Glomerular endothelial cell (primary cell): ENCODE data around the gene AADACL4. TPM values are rescaled to one million over a fixed set of nuclear protein-coding genes. Genes with fewer than 3 reads are reported as not detected.
A peak's percentile ranks its signal among the peaks of the same experiment; 100 is the strongest.
"Not testable (repeated sequence)": the region's sequence is repeated elsewhere in the genome, so short reads cannot be mapped to it uniquely, and the experiment has no call there.

Experiments used
- DNase-seq: peaks from one replicate; pipeline ENCODE4 v3.0.0-alpha.2; 2011; ENCODE audit warnings: low read depth, low spot score; ENCODE audit errors: extremely low read depth
- total RNA-seq: library from RNA; depleted of rRNA; stranded (reverse); fragments of >200 nt; gene quantifications from 2 replicates; pipeline ENCODE4 v1.2.3, GENCODE V29; 2015

Gene AADACL4
- total RNA-seq, 1 donor from 2014 or later: not detected

DNA sequence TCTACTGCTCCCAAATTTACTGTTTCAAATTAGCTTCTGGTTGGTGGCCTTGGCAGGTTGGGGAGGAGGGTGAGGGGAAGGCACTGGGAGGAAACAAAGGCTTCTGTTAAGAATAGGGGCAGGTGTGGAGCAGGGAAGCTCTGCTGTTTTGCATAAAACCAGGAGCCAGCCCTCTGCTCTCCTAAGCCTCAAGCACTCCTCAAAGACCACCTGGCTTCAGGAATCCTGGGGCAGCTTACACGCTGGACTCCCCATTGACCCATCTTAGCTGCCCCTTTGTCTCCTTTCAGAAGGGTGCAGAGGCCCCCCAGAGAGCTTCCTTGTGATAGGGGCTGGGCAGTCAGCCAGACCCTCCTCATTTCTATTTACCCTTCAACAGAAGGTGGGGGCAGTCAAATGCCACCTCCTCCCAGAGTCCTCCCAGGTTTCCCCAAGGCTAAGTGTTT, 14.4 kb upstream of the AADACL4 start:
- DNase-seq: no peak

DNA sequence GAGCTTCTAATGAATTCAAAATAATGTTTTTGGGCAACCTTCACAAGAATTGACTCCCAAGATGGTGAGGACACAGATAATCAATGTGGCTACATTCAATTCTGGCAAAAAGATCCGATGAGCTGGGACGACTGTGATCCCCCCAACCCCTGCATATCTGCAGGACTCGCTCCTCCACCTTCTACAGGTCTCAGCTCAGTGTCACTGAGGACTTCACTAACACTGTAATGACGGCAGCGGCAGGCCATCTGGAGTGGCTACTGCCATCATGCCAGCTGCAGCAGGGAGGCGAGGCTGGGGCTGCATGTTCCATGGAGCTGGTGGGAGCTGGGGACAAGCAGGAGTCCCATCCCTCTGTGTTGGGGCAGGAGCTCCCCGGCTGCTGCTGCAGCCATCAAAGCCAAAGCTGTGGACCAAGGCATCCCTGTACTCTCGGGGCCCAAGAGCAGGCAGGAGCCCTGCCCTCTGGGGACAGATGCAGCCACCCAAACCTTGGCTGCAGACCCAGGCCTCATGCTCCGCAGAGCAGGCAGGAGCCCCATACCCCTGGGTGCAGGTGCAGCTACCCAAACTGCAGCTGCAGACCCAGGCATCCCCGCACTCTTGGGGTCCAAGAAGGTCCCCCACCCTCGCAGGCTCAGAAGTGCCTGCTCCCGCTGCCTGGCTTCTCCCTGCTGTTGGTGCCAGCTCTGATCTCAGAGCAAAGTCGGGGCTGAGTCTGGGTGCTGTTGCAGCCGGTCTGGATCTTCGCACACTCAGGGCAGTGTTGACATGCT, 13.7 kb upstream of the AADACL4 start:
- no peak for DNase-seq

- DNase-seq: no peak
These were observed 12.8 kb upstream of the AADACL4 start for GRCh38 chr1:12630946-12631530.

- DNase-seq: no peak
These were observed 12.3 kb upstream of the AADACL4 start for GRCh38 chr1:12631571-12631970.

DNA sequence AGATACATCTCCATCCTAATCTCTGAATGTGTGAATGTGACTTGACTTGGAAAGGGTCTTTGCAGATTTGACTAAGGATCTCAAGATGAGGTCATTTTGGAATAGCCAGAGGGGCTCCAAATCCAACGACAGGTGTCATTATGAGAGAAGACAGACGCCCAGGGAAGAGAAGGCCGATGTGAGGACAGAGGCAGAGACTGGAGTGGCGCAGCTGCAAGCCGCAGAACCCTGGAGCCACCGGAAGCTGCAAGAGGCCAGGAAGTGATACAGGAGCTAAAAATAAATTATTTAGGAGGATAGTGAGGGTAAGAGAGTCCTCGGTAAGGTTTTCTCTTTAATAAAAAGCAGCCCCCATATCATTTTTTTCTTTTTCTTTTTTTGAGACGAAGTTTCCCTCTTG, 9.7 kb upstream of the AADACL4 start:
- no peak for DNase-seq

- DNase-seq: no peak
These were observed 9.1 kb upstream of the AADACL4 start for GRCh38 chr1:12634696-12635202.

DNA sequence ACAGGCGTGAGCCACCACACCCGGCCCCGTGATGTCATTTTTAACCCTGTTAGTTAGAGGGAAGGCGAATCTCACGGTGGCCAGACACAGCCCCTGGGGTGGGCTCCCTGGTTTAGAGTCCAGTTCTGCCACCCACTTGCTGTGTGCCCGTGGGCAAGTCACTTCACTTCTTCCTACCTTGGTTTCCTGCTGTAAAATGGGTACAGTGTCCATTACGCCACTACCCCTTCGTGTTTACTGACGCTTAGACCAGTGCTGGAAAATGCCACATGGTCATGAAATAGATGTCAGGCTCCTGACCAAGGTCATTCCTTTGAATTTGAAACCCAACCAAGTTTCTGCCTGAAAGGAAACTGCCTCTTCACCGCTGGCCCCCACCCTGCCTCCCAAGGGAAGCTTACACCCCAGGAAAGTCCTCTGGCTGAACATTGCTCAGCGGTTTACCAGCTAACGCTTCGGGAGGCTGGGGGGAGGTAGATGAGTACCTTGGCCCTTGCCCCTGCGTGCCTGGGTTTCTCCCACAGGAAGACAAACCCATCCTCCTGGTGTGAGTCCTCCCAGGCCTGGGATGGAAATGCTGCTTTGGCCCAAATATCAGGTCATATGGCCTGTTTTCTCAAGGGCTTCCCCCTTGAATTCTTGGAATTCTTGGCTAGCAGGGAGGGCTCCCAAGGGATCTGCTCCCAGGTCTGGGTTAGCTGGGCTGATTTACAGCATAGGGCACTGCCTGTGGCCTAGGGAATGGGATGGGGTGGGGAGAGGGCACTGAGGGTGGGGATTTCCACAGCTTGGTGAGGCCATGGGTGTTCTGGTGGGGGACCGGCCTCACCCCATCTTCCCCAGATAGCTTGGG, 7.6 kb upstream of the AADACL4 start:
- peak; percentile 62 for DNase-seq

GRCh38 chr1:12637693-12638092, 6.2 kb upstream of the AADACL4 start:
- no peak for DNase-seq

DNA sequence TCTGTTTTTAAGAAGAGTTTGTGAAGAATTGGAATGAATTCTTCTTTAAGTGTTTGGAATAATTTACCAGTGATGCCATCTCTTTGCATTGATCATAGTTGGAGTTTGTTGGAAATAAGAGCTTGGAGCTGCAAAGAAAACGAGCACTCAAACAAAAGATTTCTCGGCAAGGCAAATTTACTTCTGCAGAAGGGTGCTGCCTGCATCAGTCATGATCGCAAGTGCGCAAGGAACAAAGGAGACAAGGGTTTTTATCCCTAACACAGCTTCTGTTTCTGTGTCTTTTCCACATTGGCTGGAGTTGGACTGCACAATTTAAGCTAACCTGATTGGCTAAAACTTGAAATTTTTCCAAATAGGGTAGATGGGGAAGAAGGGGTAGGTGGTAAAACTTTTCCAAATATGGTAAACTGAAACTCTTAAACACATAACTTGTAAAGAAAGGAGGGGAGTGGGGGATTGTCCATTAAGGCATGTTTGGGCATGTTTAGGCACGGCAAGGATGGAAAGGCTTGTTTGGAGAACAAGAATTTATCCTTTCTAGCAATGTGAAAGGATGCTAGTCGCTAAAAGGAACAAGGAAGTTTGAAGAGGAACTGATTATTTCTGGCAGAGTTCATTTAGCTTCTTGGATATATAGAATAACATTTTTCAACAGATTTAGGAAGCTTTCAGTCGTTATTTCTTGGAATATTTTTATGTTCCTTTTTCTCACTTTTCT, 3.5 kb upstream of the AADACL4 start:
- no peak for DNase-seq

DNA sequence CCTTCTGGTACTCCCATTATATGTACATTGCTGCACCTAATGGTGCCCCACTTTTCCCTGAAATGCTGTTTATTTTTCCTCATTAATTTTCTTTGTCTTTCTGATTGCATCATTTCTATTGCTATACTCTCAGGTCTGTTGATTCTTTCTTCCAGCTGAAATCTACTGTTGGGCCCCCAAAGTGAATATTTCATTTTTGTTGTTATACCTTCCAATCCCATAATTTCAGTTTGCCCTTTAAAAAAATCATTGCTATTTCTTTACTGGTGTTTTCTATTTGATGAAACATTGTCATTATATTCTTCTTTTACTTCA, 3.0 kb upstream of the AADACL4 start:
- DNase-seq: no peak

- no peak for DNase-seq
These were observed 806 bp upstream of the AADACL4 start for GRCh38 chr1:12643079-12643478.

DNA sequence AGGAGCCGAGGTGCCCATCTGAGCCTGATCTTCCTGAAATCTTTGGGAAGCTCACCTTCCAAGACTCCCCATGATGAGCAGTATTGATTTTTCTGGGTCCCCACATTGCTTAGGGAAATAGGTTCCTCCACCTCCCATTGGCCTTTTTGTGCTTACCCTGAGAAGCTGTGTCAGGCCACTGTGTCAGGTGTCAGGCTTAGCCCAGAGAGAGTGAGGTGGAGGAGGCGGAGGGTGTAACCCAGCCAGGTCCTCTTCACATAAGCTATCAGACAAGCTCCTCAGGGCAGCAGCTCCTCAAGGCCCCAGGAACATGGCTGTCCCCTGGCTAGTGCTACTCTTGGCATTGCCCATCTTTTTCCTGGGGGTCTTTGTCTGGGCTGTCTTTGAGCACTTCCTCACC, 352 bp downstream of the AADACL4 start:
- DNase-seq: no peak

DNA sequence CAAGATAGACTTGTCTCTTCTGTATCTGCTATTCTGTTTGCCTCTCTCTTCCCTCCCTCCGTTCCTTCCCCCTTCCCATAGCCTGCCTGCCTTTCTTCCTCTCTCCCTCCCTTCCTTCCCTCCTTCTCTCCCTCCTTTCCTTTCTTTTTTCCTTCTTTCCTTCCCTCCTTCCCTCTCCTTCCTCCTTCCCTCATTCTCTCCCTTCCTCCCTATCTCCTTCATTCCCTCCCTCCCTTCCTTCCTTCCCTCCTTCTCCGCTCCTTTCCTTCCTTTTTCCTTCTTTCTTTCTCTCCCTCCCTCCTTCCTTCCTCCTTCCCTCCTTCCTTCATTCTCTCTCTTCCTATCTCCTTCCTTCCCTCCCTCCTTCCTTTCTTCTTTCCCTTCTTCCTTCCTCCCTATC, 944 bp downstream of the AADACL4 start:
- DNase-seq: no peak

DNA sequence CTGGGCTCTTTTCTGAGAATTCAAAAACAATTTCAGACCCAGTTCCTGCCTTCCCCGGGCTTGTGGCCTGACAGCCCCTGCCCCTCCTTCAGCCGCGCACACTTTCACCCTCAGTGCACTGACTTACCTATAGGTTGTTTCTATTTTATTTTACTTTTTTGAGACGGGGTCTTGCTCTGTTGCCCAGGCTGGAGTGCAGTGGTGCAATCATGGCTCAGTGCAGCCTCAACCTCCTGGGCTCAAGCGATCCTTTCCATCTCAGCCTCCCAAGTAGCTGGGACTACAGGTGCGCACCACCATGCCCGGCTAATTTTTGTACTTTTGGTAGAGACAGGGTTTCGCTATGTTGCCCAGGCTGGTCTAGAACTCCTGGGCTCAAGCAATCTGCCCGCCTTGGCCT, 1.5 kb downstream of the AADACL4 start:
- DNase-seq: not testable (repeated sequence)

DNA sequence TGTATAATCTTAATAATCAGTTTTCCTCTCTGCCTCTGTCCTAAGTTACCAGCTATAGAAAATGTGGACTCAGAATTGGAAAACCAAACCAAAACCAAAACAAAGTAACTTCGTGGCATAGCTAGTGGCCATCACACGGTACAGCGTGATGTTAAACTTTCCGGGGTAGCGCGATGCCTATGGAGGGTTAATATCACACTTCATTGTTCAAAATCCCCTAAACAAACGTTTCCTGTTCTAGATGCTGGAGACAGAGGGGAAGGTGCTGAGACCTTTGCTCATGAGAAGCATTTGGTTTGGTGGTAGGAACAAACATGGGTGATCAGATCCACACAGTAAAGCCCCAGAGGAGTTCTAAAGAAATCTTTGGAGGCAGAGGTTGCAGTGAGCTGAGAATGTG, 4.9 kb downstream of the AADACL4 start:
- DNase-seq: no peak

GRCh38 chr1:12649971-12650421, 6.1 kb downstream of the AADACL4 start:
- no peak for DNase-seq

DNA sequence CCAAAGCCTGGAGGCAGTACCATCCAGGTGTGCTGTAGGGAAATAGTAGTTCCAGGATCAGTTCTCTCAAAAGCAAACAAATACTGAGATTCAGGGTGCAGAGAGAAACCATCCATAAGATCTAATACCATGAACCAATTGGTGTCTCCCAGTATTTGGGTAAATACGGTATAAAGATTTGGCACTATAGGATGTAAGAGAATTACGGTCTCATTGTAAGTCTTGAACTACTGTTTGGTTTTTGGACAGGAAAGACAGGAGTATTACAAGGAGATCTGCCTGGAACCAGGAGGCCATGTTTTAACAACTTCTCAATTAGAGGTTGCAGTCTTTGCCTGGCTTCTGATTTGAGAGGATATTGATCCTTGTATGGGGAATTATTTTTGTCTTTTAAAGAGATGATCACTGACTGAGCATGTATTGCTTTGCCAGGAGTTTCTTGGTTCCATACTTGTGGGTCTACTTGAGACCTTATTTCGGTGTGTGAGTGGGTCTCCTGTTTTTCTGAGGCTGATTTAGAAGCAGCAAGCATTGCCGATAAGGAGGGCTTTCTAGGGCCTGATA, 10.2 kb downstream of the AADACL4 start:
- no peak for DNase-seq

- no peak for DNase-seq
These were observed 10.8 kb downstream of the AADACL4 start for GRCh38 chr1:12654657-12655056.

DNA sequence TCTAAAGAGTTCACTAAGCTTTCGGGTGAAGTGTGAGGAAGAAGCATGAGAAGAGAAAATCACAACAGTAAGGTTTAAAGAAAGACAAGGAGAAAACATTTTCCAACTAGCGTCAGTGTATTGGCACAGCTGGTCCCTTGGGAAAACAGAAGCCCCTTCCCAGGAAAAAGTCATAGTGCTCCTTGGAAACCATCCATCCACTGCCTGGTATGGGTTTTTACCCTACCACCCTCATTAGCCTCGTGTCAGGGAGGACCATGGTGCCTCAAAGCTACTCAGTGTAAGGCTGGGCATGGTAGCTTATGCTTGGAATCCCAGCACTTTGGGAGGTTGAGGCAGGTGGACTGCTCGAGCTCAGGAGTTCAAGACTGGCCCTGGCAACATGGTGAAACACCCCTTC, 12.7 kb downstream of the AADACL4 start:
- DNase-seq: no peak

DNA sequence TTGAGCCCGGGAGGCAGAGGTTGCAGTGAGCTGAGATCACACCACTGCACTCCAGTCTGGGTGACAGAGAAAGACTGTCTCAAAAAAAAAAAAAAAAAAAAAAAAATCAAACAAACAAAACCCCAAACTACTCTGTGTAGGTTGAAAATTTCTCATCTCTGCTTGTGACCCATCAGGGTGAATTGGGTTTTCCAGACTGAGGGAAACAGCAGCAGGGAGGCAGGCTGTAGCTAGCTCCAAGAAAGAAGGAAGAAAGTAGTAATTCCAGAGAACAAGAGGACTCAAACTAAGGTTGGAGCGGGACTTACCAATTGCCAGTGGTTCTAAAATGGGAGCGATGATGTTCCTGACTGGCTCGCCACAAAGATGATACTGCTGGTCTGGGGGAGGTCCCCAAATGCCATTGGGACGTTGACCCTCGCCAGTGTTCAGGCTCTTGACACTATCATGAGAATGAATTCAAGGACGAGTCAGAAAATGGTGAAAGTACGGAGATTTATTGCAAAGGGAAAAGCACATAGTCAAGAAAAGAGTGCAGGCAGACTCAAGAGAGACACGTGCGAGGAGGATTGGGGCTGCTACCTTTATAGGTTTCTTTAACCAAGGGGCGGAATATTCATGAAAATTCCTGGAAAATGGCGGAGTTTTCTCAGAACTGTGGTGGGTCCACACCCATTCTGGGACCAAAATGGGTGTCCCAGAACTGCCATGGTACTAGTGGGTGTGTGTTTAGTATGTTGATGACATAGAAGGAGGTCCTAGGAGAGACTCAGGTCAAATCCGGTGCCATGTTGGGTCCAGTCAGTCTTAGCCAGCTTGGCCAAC, 13.4 kb downstream of the AADACL4 start:
- DNase-seq: no peak
